PC-9 (cell line): Measurements from ENCODE around the gene C14orf132. TPM values are rescaled to one million over a fixed set of nuclear protein-coding genes. Genes with fewer than 3 reads are reported as not detected.

Experiments used
- BruUV-seq: library from RNA; stranded (reverse); fragments of 400-500 nt; replicated peaks from 2 replicates; lab custom pipeline; 2021; lab: Mats Ljungman, UMichigan
- CTCF ChIA-PET: fragments of 300-600 bp; sonication (Branson Sonifier 250); formaldehyde crosslinking; loops from one replicate; lab custom pipeline; 2022; ENCODE audit warnings: antibody characterized with exemption; lab: Charles Lee
- POLR2A ChIA-PET: fragments of 300-600 bp; sonication (Branson Sonifier 250); formaldehyde crosslinking; loops from one replicate; lab custom pipeline; 2022; ENCODE audit warnings: antibody characterized with exemption; ENCODE audit not compliant: unreplicated experiment; lab: Charles Lee
- DNase-seq, 2 experiments: peaks; one replicate each; pipeline versions ENCODE4 v3.0.0 to v3.0.0-alpha.2; 2015 to 2022; ENCODE audit warnings: mixed read lengths in 1 of 2
- H2AFZ ChIP-seq: fragments of 200-600 bp; sonication (generic); 2 replicates; pipeline ENCODE4 v1.8.1; 2017; ENCODE audit warnings: antibody characterized with exemption
- H3F3A ChIP-seq: fragments of 200-600 bp; sonication (generic); 2 replicates; pipeline ENCODE4 v1.8.1; 2017; ENCODE audit warnings: antibody characterized with exemption, mild to moderate bottlenecking, low read depth; ENCODE audit not compliant: insufficient read depth
- H3K27ac ChIP-seq: fragments of 200-600 bp; sonication (generic); 2 replicates; pipeline ENCODE4 v1.6.1; 2016; ENCODE audit warnings: mixed run types
- H3K27me3 ChIP-seq: fragments of 200-600 bp; sonication (generic); 2 replicates; pipeline ENCODE4 v1.6.1; 2016; ENCODE audit warnings: low read depth, mixed run types; ENCODE audit not compliant: insufficient read depth
- H3K36me3 ChIP-seq: fragments of 200-600 bp; sonication (generic); 2 replicates; pipeline ENCODE4 v1.6.1; 2016; ENCODE audit warnings: low read depth, mixed run types
- H3K4me1 ChIP-seq: fragments of 200-600 bp; sonication (generic); replicated peaks from 2 replicates; pipeline ENCODE4 v1.6.1; 2016; ENCODE audit warnings: mixed run types; ENCODE audit not compliant: insufficient read depth
- H3K4me2 ChIP-seq: fragments of 200-600 bp; sonication (generic); 2 replicates; pipeline ENCODE4 v1.6.1; 2017; ENCODE audit warnings: mixed run types
- H3K4me3 ChIP-seq: fragments of 200-600 bp; sonication (generic); 2 replicates; pipeline ENCODE4 v1.6.1; 2016; ENCODE audit warnings: mixed run types
- H3K79me2 ChIP-seq: fragments of 200-600 bp; sonication (generic); 2 replicates; pipeline ENCODE4 v1.6.1; 2017; ENCODE audit warnings: low read depth, mixed run types
- H3K9me2 ChIP-seq: fragments of 200-600 bp; sonication (generic); 2 replicates; pipeline ENCODE4 v1.8.1; 2017; ENCODE audit warnings: mild to moderate bottlenecking; ENCODE audit not compliant: insufficient read depth
- H3K9me3 ChIP-seq: fragments of 200-600 bp; sonication (generic); 2 replicates; pipeline ENCODE4 v1.8.1; 2016; ENCODE audit warnings: low read depth; ENCODE audit not compliant: insufficient read depth
- H4K20me1 ChIP-seq: fragments of 200-600 bp; sonication (generic); 2 replicates; pipeline ENCODE4 v1.8.1; 2017; ENCODE audit not compliant: insufficient read depth
- EZH2 ChIP-seq: fragments of 200-600 bp; sonication (generic); IDR thresholded peaks from 2 replicates; pipeline ENCODE4 v1.8.0; 2017; ENCODE audit warnings: antibody characterized with exemption, low read depth
- intact Hi-C: fragments of 100-400 bp; cut with micrococcal nuclease; formaldehyde crosslinking; loops from one replicate; pipeline ENCODE4 v1.10.0; 2022; ENCODE audit not compliant: unreplicated experiment
- total RNA-seq: library from RNA; stranded (reverse); gene quantifications from 2 replicates; pipeline ENCODE4 v1.2.3, GENCODE V29; 2021
- TF ChIP-seq, protein P1 (sequence below): fragments of 200-600 bp; sonication (generic); conservative IDR thresholded peaks from 2 replicates; pipeline ENCODE4 v1.6.1; 2017; ENCODE audit warnings: mixed run types, antibody characterized with exemption, mild to moderate bottlenecking, moderate library complexity

Gene C14orf132
- total RNA-seq, 1 experiment from 2014 or later = not detected

DNA sequence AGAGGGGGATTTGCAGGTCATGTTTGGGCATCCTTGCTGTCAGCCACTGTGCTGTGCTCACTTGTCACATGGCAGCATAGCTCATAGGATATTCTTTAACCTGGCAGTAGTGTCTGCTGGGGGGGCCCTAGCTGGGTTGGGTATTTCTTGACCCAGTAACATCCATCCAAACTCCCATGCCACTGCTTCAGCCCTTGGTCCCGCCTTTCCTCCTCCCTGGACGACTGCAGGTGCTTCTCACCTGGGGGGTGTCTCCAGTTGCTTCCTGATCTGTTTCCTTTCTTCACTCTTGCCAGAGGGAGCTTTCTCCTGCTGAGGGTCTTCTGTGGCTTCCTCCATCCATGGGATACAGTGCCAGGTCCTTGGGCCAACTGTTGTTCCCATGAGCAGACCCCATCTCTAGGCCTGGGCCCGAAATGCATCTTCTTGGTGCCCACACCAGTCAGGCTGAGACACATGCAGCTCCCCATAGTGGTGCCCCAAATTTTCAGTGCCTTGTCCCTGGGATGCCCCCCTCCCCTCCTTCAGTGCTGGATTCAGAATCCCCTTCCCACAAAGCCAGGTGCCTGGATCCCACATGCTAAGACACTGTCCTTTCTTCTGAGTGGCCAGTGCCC is 20.5 kb downstream of the C14orf132 start:
- H3K36me3 ChIP-seq = no peaks in the 10 kb centered on the region
- H3K27me3 ChIP-seq = peaks cover 9% of the 10 kb centered on the region; the same call in 1 of the 2 replicates
- H3K9me3 ChIP-seq = no peaks in the 10 kb centered on the region
- no peak overlapping the region for H3K27ac ChIP-seq
- no peaks in the 10 kb centered on the region for H4K20me1 ChIP-seq
- DNase-seq = no peak
- H3K4me3 ChIP-seq = no peak overlapping the region
- intact Hi-C loops = loop anchor here (5.0 kb wide), 1 partner anchor 218 kb away; no protein-coding TSS in a partner anchor
- TF ChIP-seq, protein P1, sequence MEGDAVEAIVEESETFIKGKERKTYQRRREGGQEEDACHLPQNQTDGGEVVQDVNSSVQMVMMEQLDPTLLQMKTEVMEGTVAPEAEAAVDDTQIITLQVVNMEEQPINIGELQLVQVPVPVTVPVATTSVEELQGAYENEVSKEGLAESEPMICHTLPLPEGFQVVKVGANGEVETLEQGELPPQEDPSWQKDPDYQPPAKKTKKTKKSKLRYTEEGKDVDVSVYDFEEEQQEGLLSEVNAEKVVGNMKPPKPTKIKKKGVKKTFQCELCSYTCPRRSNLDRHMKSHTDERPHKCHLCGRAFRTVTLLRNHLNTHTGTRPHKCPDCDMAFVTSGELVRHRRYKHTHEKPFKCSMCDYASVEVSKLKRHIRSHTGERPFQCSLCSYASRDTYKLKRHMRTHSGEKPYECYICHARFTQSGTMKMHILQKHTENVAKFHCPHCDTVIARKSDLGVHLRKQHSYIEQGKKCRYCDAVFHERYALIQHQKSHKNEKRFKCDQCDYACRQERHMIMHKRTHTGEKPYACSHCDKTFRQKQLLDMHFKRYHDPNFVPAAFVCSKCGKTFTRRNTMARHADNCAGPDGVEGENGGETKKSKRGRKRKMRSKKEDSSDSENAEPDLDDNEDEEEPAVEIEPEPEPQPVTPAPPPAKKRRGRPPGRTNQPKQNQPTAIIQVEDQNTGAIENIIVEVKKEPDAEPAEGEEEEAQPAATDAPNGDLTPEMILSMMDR = no peak
- TF ChIP-seq EZH2 = no peak
- no TSS peak for BruUV-seq
- no peak overlapping the region for H3K4me2 ChIP-seq
- H3K79me2 ChIP-seq = no peaks in the 10 kb centered on the region
- CTCF ChIA-PET = no interaction called here
- H2AFZ ChIP-seq = no peak overlapping the region
- POLR2A ChIA-PET = no interaction called here
- no peaks in the 10 kb centered on the region for H3F3A ChIP-seq
- H3K4me1 ChIP-seq = 0 out of 2 replicates have a peak, but pooled peaks cover 3% of the 10 kb centered on the region
- H3K9me2 ChIP-seq = no peaks in the 10 kb centered on the region

DNA sequence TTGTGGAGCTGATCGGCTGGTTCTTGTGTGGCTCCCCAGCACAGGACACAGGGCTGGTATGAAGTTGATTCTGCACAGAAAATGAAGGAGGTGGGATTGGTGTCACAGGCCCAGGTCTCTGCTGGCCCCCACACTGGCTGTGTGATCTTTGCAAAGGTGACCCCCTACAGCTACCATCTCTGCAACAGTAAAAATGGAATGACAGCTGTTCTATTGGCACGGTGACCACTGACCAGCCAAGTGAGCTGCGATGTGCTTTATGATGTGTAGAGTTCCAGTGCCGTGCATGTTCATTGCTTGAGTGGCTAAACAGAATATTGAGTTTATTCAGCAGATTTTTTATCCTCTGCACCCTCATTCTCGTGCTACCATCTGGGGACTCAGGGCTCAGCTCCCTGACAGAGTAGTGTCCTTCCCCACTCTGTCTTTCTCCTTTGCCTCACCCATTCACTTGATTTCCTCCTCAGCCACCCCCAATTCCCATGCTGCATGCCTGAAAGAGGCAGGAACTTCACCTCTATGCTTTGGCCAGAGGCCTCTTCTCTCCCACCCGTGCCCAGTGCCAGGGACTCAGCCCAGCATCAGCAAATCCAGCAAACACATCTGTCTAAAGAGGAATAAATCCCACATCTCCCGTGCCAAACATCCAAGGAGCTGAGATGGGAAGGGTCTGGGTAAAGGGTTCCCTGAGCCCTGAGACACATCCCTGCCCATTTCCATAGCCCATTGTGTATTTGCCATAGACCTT is 21.2 kb downstream of the C14orf132 start:
- no peaks in the 10 kb centered on the region for H3K9me3 ChIP-seq
- no peak overlapping the region for H3K4me3 ChIP-seq
- H3F3A ChIP-seq = no peaks in the 10 kb centered on the region
- H4K20me1 ChIP-seq = no peaks in the 10 kb centered on the region
- H2AFZ ChIP-seq = no peak overlapping the region
- ChIA-PET POLR2A (no interaction called here), CTCF (no interaction called here)
- no peak overlapping the region for H3K4me2 ChIP-seq
- no peaks in the 10 kb centered on the region for H3K79me2 ChIP-seq
- DNase-seq = no peak
- BruUV-seq = no TSS peak
- H3K9me2 ChIP-seq = no peaks in the 10 kb centered on the region
- peaks cover 5% of the 10 kb centered on the region; the same call in 1 of the 2 replicates for H3K27me3 ChIP-seq
- H3K4me1 ChIP-seq = 0 out of 2 replicates have a peak, but pooled peaks cover 3% of the 10 kb centered on the region
- TF ChIP-seq, protein P1 = no peak
- TF ChIP-seq EZH2 = no peak
- intact Hi-C loops = no loop called here
- no peak overlapping the region for H3K27ac ChIP-seq
- H3K36me3 ChIP-seq = no peaks in the 10 kb centered on the region

DNA sequence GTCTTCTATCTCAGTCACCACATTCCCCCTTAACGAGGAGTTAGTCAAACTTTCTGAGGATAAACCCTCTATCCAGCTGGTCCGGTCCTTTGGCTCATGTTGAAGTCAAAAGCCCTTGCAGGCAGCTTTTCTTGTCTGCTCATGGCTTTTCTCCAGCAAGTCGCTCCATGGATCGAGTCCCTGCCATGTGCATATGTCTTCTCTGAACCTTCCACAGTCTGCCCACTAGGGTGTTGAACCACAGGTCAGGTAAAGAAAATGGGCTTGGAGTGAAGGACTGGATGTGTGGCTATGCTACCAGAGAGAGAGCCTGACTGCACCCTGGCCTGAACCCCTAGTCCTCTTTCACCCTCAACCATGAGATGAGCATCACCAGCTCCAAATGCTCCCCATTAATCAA is 22.8 kb downstream of the C14orf132 start:
- no TSS peak for BruUV-seq
- peaks cover 11% of the 10 kb centered on the region for H3K4me1 ChIP-seq
- H3K4me2 ChIP-seq = no peak overlapping the region
- H3K36me3 ChIP-seq = no peaks in the 10 kb centered on the region
- POLR2A ChIA-PET = no interaction called here
- no peaks in the 10 kb centered on the region for H3K27me3 ChIP-seq
- no peak for DNase-seq
- no peaks in the 10 kb centered on the region for H4K20me1 ChIP-seq
- H3F3A ChIP-seq = no peaks in the 10 kb centered on the region
- no peaks in the 10 kb centered on the region for H3K79me2 ChIP-seq
- intact Hi-C loops = no loop called here
- no peaks in the 10 kb centered on the region for H3K9me3 ChIP-seq
- H2AFZ ChIP-seq = no peak overlapping the region
- TF ChIP-seq EZH2 = no peak
- TF ChIP-seq, protein P1 = no peak
- H3K4me3 ChIP-seq = no peak overlapping the region
- H3K27ac ChIP-seq = no peak overlapping the region
- CTCF ChIA-PET = no interaction called here
- no peaks in the 10 kb centered on the region for H3K9me2 ChIP-seq
